ACHN (cell line): Measurements from ENCODE around the gene NUP93.
"Not testable (repeated sequence)": the region's sequence is repeated elsewhere in the genome, so short reads cannot be mapped to it uniquely, and the experiment has no call there.

ENCODE experiments used
- DNase-seq: peaks from one replicate; pipeline ENCODE4 v3.0.0-alpha.2; 2015
- in situ Hi-C: cut with HindIII; loops from 2 replicates; pipeline ENCODE4 v1.10.0; 2017; ENCODE audit warnings: low sequenced_read_pairs, low pct_ligation_motif_present, low pct_unique_long_range_greater_than_20kb

Gene NUP93

GRCh38 chr16:56852401-56852730 is 122.4 kb downstream of the NUP93 start:
- in situ Hi-C loops, result no loop called here
- no peak for DNase-seq

DNA sequence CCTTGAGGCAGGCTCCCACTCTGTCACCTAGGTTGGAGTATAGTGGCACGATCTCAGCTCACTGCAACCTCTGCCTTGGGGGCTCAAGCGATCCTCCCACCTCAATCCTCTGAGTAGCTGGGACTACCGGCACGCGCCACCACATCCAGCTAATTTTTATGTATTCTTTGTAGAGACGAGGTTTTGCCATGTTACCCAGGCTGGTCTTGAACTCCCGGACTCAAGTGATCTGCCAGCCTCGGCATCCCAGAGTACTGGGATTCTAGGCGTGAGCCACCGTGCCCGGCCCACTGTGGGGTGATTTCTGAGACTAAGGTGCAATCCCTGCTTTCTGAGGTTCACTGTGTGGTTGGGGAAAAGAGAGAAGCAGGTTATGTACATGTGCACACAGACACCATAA is 123.0 kb downstream of the NUP93 start:
- in situ Hi-C loops, result no loop called here
- DNase-seq, result no peak

- DNase-seq, result no peak
Measured at GRCh38 chr16:56855201-56855600, 125.3 kb downstream of the NUP93 start.

GRCh38 chr16:56855946-56856345 is 126.0 kb downstream of the NUP93 start:
- no peak for DNase-seq
- in situ Hi-C loops, result no loop called here

More at GRCh38 chr16:56855201-56855600, 125.3 kb downstream of the NUP93 start:
- in situ Hi-C loops, result no loop called here

DNA sequence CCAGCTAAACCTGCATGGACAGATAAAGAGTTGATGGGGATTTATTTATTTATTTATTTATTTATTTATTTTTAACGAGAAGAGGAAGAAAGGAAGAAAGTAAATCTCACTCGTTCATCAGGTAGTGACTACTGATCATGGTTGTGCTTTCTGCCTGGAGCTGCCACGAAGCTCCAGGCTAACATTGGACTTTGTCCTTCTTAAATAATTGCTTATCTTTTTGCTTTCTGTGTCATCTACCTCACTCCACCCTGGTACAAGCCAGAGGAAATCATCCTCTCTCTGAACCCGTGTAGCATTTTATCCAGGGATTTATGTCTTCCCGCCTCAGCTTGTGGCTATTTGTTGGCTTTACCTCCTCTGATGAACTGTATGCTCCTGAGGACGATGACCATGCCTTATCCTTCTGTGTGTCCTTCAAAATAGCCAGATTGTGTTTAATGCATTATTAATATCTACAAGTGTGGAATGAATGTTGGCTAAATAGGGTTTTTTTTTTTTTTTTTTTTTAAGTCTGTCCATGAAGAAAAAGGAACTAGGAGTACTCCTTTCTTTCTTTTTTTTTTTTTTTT is 127.0 kb downstream of the NUP93 start:
- in situ Hi-C loops, result no loop called here
- no peak for DNase-seq

DNA sequence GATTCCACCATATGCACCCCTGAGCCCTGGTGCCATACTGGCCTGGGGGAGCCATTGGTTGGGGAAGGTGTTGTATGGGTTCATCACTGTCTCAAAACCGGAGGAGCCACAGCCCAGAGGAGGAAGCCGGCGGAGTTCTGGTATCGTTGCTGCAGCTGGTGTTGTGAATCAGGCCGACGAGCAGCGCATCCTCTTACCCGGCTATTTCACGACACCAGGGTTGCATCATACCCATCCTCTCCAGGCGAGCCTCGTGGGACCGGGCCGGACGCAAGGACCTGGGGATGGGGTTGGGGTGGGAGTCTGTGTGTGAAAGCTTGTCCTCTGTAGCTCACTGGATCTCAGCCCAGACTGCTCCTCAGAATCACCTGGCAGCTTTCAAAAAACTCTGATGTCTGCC is 128.4 kb downstream of the NUP93 start:
- in situ Hi-C loops, result no loop called here
- DNase-seq, result no peak

- DNase-seq, result no peak
- in situ Hi-C loops, result no loop called here
Measured at GRCh38 chr16:56859636-56860035, 129.7 kb downstream of the NUP93 start.

DNA sequence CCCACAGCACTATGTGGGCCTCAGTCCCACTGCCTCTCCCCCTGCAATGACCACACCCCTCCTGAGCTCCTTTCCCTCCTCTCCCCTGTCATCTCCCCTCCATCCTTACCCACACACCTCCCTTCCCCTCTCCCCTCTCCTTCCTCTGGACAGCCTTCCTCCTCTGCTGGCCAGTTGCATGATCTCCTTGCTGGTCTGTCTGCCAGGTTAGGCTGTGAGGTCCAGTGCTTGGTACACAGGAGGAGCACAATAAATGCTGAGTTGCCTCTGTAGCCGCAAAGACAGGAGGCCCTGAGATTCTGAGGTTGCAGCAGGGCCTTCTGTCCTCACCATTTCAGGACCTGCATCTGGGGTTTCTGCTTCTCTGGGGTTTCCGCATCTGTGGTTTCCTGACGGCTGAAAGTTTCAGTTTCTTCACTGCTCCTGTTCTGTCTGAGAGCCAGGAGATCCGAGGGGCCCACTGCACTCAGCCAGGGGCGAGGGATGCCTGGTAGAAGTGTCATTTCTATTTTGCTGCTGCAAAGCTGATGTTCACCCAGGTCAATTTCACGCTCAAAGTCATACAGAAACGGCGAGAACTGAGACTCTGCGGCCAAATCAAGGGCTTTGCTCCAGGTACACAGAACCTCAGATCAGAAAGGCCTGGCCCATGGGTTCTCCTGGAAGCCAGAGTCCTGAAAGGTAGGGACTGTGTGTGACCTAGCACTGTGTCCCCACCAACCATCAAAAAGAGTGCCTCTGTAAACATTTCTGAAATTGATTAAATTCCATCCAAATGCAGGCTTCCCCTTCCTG is 130.5 kb downstream of the NUP93 start:
- no peak for DNase-seq
- in situ Hi-C loops, result no loop called here

GRCh38 chr16:56861092-56861610 is 131.2 kb downstream of the NUP93 start:
- DNase-seq, result no peak
- in situ Hi-C loops, result no loop called here

- no peak for DNase-seq
- in situ Hi-C loops, result no loop called here
Measured at GRCh38 chr16:56861756-56862155, 131.8 kb downstream of the NUP93 start.

DNA sequence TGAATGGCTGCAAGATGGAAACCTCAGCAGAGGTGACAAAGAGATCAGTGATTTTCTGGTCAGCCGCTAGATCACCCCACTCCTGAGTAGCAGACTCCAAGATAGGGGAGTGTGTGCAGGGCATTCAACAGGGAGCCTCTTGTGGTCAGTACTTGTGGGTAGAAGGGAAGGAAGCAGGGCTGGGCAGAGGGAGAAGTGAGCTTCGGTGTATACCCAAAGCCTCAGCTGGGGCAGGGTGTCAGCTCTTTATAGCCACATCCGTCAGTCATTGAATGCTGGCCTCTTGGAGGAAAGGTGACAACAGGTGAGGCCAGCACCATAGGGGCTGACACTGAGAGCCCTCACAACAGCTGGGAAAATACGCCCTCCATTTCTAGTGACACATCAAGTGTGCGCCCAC is 132.8 kb downstream of the NUP93 start:
- in situ Hi-C loops, result no loop called here
- DNase-seq, result no peak

GRCh38 chr16:56864960-56865359 is 135.0 kb downstream of the NUP93 start, which contains the start of gene SLC12A3:
Gene SLC12A3 (plus strand): TSS chr16:56865207. CDS start chr16:56865236, 29 bp downstream.
- DNase-seq, result no peak
- in situ Hi-C loops, result no loop called here

- in situ Hi-C loops, result no loop called here
- no peak for DNase-seq
Measured at GRCh38 chr16:56865394-56866062, 135.6 kb downstream of the NUP93 start.

DNA sequence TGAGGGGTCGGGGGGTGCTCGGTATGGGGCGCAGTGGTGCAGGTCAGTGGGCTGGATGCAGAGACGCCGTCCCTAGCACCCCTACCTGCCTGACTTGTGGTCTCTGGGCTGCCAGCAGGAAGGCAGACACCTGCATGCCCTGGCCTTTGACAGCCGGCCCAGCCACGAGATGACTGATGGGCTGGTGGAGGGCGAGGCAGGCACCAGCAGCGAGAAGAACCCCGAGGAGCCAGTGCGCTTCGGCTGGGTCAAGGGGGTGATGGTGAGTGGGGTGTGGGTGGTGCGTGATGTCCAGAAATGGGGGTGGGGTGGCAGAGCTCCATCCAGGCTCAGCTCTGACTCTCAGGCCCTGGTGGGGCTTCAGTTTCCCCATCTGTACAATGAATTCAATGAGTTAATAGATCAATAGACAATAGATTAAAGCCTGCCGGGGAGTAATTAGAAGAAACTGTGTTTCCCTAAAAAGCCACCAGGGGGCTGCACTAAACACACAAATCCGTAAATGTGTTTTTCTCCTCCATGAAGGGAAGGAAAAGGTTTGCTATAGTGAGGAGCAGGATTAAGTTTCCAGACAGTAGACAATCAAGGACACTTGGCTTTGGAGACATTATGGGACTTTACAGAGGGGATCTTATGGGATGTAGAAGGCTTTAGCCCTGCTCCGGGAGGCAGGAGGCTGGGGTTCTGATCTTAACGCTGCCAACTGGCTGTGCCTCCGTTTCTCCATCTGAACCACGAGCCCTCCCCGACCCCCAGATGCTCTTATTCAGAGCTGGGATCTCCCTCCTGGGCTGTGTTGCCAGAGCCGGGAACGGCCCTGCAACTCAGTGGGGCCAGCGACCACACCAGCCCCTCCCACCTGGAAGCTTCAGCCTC is 137.3 kb downstream of the NUP93 start:
- in situ Hi-C loops, result no loop called here
- peak; percentile 83 for DNase-seq

GRCh38 chr16:56868175-56868574 is 138.2 kb downstream of the NUP93 start:
- DNase-seq, result no peak
- in situ Hi-C loops, result no loop called here

DNA sequence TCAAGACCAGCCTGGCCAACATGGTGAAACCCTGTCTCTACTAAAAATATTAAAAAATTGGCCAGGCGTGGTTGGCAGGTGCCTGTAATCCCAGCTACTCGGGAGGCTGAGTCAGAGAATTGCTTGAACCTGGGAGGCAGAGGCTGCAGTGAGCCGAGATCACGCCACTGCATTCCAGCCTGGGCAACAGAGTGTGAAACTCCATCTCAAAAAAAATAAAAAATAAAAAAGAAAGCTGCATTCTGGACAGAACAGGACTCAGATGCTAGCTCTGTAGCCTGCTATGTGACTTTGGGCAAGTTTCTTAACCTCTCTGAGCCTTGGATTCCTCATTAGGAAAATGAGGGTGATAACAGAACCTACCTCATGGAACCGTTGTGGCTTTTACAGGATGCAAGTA is 138.8 kb downstream of the NUP93 start:
- DNase-seq, result peak; percentile 62
- in situ Hi-C loops, result not testable (repeated sequence)

GRCh38 chr16:56869513-56870275 is 139.8 kb downstream of the NUP93 start:
- in situ Hi-C loops, result no loop called here
- DNase-seq, result peak; percentile 71

DNA sequence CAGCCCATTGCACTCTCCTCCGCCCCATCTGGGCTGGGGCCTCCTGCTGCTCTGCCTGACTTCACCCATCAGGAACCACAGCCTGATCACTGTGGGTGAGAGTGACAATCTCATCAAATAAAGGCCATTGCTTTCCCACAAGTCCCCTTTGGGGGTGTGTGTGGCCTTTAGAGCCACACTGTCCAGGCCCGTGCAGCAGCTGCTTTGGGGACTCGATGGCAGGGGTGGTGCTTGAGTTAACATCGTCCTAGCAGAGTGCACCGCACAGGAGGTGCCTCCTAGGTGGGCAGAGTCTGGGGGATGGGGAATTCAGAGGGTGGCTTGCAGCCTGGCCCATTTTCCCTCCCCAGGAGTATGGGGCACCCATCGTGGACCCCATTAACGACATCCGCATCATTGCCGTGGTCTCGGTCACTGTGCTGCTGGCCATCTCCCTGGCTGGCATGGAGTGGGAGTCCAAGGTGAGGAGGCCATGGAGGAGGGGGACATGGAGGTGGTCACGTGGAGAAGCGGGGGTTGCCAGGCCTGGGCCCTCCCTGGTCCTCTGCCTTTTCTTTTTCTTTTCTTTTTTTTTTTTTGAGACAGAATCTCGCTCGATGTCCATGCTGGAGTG is 140.5 kb downstream of the NUP93 start:
- in situ Hi-C loops, result no loop called here
- DNase-seq, result no peak
